ENCODE data around the gene LINGO3. TPM values are rescaled to one million over a fixed set of nuclear protein-coding genes. Genes with fewer than 3 reads are reported as not detected.

The LINGO3 gene
- total and polyA plus RNA-seq, 2 of the 4 experiments (the other 2 are of a cell fraction) = not detected

- Histone ChIP-seq H2AFZ (replicated peaks; ENCODE audit: low read length, poor library complexity) (no peak overlapping the region), H3K18ac (ENCODE audit: low read depth, low read length) (no peak overlapping the region), H3K9me1 (ENCODE audit: insufficient read depth, low read length) (no peaks in the 10 kb centered on the region), H2AK9ac (replicated peaks; ENCODE audit: low read depth, low read length, poor library complexity) (no peak overlapping the region), H3K36me3 (ENCODE audit: control insufficient read depth, insufficient read depth, low read length) (peaks cover 24% of the 10 kb centered on the region), H3K4me2 (ENCODE audit: low read depth, low read length) (no peak overlapping the region), H2AK5ac (ENCODE audit: low read depth, low read length) (no peak overlapping the region), H3K9me3 (ENCODE audit: control insufficient read depth, insufficient read depth, low read length) (peaks cover 3% of the 10 kb centered on the region), H3K14ac (replicated peaks; ENCODE audit: low read depth, low read length) (no peak overlapping the region), H3K79me1 (ENCODE audit: low read depth in 1 of 2, low read length in 2 of 2) (peaks cover 2 to 8% of the 10 kb centered on the region in 2 experiments; a peak in 3 of 4 replicates), H3K4me3 (ENCODE audit: insufficient read depth, low read depth, low read length) (no peak overlapping the region), H4K8ac (ENCODE audit: low read depth in 2 of 2, low read length in 2 of 2) (no peak overlapping the region), H2BK5ac (ENCODE audit: low read depth, low read length, poor library complexity, severe bottlenecking) (no peak overlapping the region), H3K56ac (ENCODE audit: extremely low read depth, insufficient read depth, low read length) (no peak overlapping the region), H2BK120ac (ENCODE audit: low read depth, low read length) (no peak overlapping the region), H3K9ac (ENCODE audit: low read depth, low read length) (no peak overlapping the region), H3K27ac (ENCODE audit: insufficient read depth, low read length) (no peak overlapping the region), H2BK20ac (ENCODE audit: low read depth, low read length) (no peak overlapping the region), H4K20me1 (ENCODE audit: insufficient read depth, low read length) (no peaks in the 10 kb centered on the region; the same call in 1 of the 2 replicates), H3K23ac (ENCODE audit: low read depth, low read length) (no peak overlapping the region), H3K4me1 (ENCODE audit: control insufficient read depth, insufficient read depth, low read length) (no peaks in the 10 kb centered on the region), H4K91ac (ENCODE audit: insufficient read depth, low read depth, low read length) (no peak overlapping the region), H4K5ac (ENCODE audit: low read depth, low read length) (no peak overlapping the region), H2BK15ac (ENCODE audit: low read depth, low read length) (no peak overlapping the region), H3K27me3 (ENCODE audit: control insufficient read depth, insufficient read depth, low read length) (no peaks in the 10 kb centered on the region), H3K4ac (ENCODE audit: low read depth, low read length) (no peak overlapping the region)
- 94% methylated on average over 7 of the region's 20 CpGs; no CpG with 5 or more reads in 1 of the 2 experiments for WGBS, 2 experiments (ENCODE audit: extremely low coverage in 2 of 2, insufficient read length in 1 of 2)
- dilution Hi-C loops (cut with HindIII; ENCODE audit: low sequenced_read_pairs, unreplicated experiment) = no loop called here
- intact Hi-C loops (cut with micrococcal nuclease) = no loop called here
- no TSS peak for BruUV-seq (replicated peaks)
- ChIA-PET POLR2A (ENCODE audit: unreplicated experiment) (no interaction called here), CTCF (no interaction called here)
- in situ Hi-C loops (cut with MboI; ENCODE audit: low sequenced_read_pairs) = loop anchor here (10.0 kb wide), 1 partner anchor 165 kb away; the partner anchor contains the start of gene AP3D1
- DNase-seq (no peak), ATAC-seq (ENCODE audit: low read depth) (no peak)
- TF ChIP-seq RAD21 (IDR thresholded peaks at IDR 0.05; ENCODE audit: low read length) (no peak), SMC3 (IDR thresholded peaks at IDR 0.05; ENCODE audit: low read depth, low read length) (no peak), MXI1 (IDR thresholded peaks at IDR 0.05; ENCODE audit: borderline replicate concordance, low read depth, low read length) (no peak), NFE2L2 (IDR thresholded peaks at IDR 0.05; ENCODE audit: low read depth, low read length) (no peak), CHD1 (IDR thresholded peaks at IDR 0.05; ENCODE audit: low read depth, low read length) (no peak), MAFK (IDR thresholded peaks at IDR 0.05; ENCODE audit: low read depth, low read length) (no peak), RCOR1 (IDR thresholded peaks at IDR 0.05; ENCODE audit: insufficient replicate concordance, low read length) (no peak), RFX5 (IDR thresholded peaks at IDR 0.05; ENCODE audit: low read depth, low read length) (no peak), ELK1 (IDR thresholded peaks at IDR 0.05; ENCODE audit: borderline replicate concordance, low read depth, low read length) (no peak), FOS (IDR thresholded peaks at IDR 0.05; ENCODE audit: low read depth, low read length) (no peak), BHLHE40 (IDR thresholded peaks at IDR 0.05; ENCODE audit: low read depth, low read length) (no peak)
- TF ChIP-seq, protein P1, sequence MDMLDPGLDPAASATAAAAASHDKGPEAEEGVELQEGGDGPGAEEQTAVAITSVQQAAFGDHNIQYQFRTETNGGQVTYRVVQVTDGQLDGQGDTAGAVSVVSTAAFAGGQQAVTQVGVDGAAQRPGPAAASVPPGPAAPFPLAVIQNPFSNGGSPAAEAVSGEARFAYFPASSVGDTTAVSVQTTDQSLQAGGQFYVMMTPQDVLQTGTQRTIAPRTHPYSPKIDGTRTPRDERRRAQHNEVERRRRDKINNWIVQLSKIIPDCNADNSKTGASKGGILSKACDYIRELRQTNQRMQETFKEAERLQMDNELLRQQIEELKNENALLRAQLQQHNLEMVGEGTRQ (IDR thresholded peaks at IDR 0.05; ENCODE audit: low read depth, low read length) = no peak
Measured at GRCh38 chr19:2319551-2319950, 11.6 kb upstream of the LINGO3 start.
